Neural progenitor cell (in vitro differentiated cells): ENCODE measurements around the gene SUMO1. TPM values are rescaled to one million over a fixed set of nuclear protein-coding genes. Genes with fewer than 3 reads are reported as not detected.
"Not testable (repeated sequence)": the region's sequence is repeated elsewhere in the genome, so short reads cannot be mapped to it uniquely, and the experiment has no call there.

ENCODE experiments used
- DNase-seq: peaks from one replicate; pipeline ENCODE4 v3.0.0-alpha.2; 2016; ENCODE audit warnings: low spot score
- H2AFZ ChIP-seq: fragments of 200-600 bp; sonication (generic); replicated peaks from 2 replicates; pipeline ENCODE4 v1.6.1; 2016; ENCODE audit warnings: antibody characterized with exemption
- H3F3A ChIP-seq: fragments of 200-600 bp; sonication (generic); 2 replicates; pipeline ENCODE4 v1.6.1; 2016; ENCODE audit warnings: antibody characterized with exemption, low read depth
- H3K27ac ChIP-seq: fragments of 200-600 bp; sonication (generic); 2 replicates; pipeline ENCODE4 v1.5.1; 2016; ENCODE audit warnings: mild to moderate bottlenecking
- H3K27me3 ChIP-seq: fragments of 200-600 bp; sonication (generic); 2 replicates; pipeline ENCODE4 v1.6.1; 2016; ENCODE audit warnings: mild to moderate bottlenecking, moderate library complexity
- H3K36me3 ChIP-seq: fragments of 200-600 bp; sonication (generic); 2 replicates; pipeline ENCODE4 v1.5.1; 2016
- H3K4me1 ChIP-seq: fragments of 200-600 bp; sonication (generic); 2 replicates; pipeline ENCODE4 v1.6.1; 2016; ENCODE audit warnings: mixed run types
- H3K4me2 ChIP-seq: fragments of 200-600 bp; sonication (generic); 2 replicates; pipeline ENCODE4 v1.6.1; 2016
- H3K4me3 ChIP-seq: fragments of 200-600 bp; sonication (generic); 2 replicates; pipeline ENCODE4 v1.5.1; 2016
- H3K79me2 ChIP-seq: fragments of 200-600 bp; sonication (generic); 2 replicates; pipeline ENCODE4 v1.6.1; 2016; ENCODE audit warnings: low read depth
- H3K9ac ChIP-seq: fragments of 200-600 bp; sonication (generic); 2 replicates; pipeline ENCODE4 v1.6.1; 2016
- H3K9me3 ChIP-seq: fragments of 200-600 bp; sonication (generic); 2 replicates; pipeline ENCODE4 v1.5.1; 2016; ENCODE audit warnings: low read depth
- H4K20me1 ChIP-seq: fragments of 200-600 bp; sonication (generic); 2 replicates; pipeline ENCODE4 v1.6.1; 2016; ENCODE audit warnings: low read depth
- H3K27ac Mint-ChIP-seq: 3 replicates; pipeline ENCODE4 v1.8.0; 2021; ENCODE audit warnings: mixed read lengths
- H3K27me3 Mint-ChIP-seq: 2 replicates; pipeline ENCODE4 v1.8.0; 2022; ENCODE audit warnings: low read depth, mild to moderate bottlenecking, inconsistent platforms, moderate library complexity, mixed read lengths; ENCODE audit not compliant: insufficient read depth
- H3K36me3 Mint-ChIP-seq: 3 replicates; pipeline ENCODE4 v1.8.0; 2021; ENCODE audit warnings: mixed read lengths
- H3K4me1 Mint-ChIP-seq: 3 replicates; pipeline ENCODE4 v1.8.0; 2021; ENCODE audit warnings: mixed read lengths
- H3K4me3 Mint-ChIP-seq: 3 replicates; pipeline ENCODE4 v1.8.0; 2021; ENCODE audit warnings: mild to moderate bottlenecking, moderate library complexity, mixed read lengths
- H3K9me3 Mint-ChIP-seq: 3 replicates; pipeline ENCODE4 v1.8.0; 2020; ENCODE audit warnings: mixed read lengths
- EZH2 ChIP-seq: fragments of 200-600 bp; sonication (generic); IDR thresholded peaks from 2 replicates; pipeline ENCODE4 v1.6.1; 2017; ENCODE audit warnings: antibody characterized with exemption, mild to moderate bottlenecking, moderate library complexity
- EZH2phosphoT487 ChIP-seq: fragments of 200-600 bp; sonication (generic); IDR thresholded peaks from 2 replicates; pipeline ENCODE4 v1.6.1; 2017; ENCODE audit warnings: antibody characterized with exemption
- total RNA-seq: library from RNA; depleted of rRNA; stranded (reverse); fragments of >200 nt; gene quantifications from 2 replicates; pipeline ENCODE4 v1.2.3, GENCODE V29; 2015; ENCODE audit warnings: low replicate concordance
- TF ChIP-seq, protein P1 (sequence below): fragments of 200-600 bp; sonication (generic); IDR thresholded peaks from 2 replicates; pipeline ENCODE4 v1.5.1; 2017; ENCODE audit warnings: antibody characterized with exemption, mild to moderate bottlenecking

The SUMO1 gene
- total RNA-seq, 1 donor from 2014 or later, result 409 TPM

DNA sequence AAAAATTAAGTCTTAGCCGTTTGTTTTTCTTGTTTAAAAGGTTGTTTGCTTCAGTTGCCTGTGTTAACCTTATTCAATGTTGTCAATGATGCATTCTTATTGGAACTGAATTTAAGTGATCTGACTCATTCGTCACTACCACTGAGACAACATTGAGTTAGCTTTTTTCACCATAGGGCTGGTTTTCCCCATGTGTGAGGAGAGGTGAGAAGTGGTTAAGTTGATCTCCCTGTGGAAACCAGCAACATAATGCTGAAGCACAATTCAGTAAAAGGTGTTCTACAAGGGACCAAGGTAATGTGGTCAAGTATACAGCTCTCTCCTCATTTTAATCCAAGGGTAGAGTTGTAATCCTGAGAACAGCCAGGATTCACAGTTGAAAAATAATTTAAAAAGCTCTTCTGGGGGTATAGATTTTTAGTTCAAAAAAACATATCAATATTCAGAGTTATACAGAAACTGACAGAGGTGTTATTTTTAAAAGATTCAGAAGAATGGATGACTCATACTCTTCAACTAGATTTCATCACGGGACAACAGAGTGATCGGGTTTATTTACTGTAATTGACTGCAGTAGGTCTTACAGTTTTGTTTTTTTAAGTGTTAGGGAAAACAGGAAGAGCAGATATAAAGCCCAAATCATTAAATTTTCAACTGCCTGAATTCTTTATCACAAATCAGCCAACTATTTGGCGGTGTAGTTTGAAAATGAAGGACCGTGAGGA is 39.8 kb upstream of the SUMO1 start:
- no peaks in the 10 kb centered on the region for H3K4me1 ChIP-seq
- H3K27me3 ChIP-seq, result no peaks in the 10 kb centered on the region
- H3K9me3 ChIP-seq, result no peaks in the 10 kb centered on the region
- Mint-ChIP-seq H3K4me3 (no peak overlapping the region), H3K27me3 (no peaks in the 10 kb centered on the region), H3K4me1 (no peaks in the 10 kb centered on the region), H3K36me3 (peaks cover 13% of the 10 kb centered on the region), H3K27ac (no peak overlapping the region), H3K9me3 (no peaks in the 10 kb centered on the region)
- H3F3A ChIP-seq, result peaks cover 47% of the 10 kb centered on the region
- H3K9ac ChIP-seq, result no peak overlapping the region
- no peak overlapping the region for H3K4me3 ChIP-seq
- H4K20me1 ChIP-seq, result peaks cover 69% of the 10 kb centered on the region
- H3K36me3 ChIP-seq, result peaks cover 32% of the 10 kb centered on the region
- no peak overlapping the region for H3K27ac ChIP-seq
- no peak overlapping the region for H3K4me2 ChIP-seq
- DNase-seq, result no peak
- peaks cover 86% of the 10 kb centered on the region for H3K79me2 ChIP-seq
- TF ChIP-seq, protein P1, sequence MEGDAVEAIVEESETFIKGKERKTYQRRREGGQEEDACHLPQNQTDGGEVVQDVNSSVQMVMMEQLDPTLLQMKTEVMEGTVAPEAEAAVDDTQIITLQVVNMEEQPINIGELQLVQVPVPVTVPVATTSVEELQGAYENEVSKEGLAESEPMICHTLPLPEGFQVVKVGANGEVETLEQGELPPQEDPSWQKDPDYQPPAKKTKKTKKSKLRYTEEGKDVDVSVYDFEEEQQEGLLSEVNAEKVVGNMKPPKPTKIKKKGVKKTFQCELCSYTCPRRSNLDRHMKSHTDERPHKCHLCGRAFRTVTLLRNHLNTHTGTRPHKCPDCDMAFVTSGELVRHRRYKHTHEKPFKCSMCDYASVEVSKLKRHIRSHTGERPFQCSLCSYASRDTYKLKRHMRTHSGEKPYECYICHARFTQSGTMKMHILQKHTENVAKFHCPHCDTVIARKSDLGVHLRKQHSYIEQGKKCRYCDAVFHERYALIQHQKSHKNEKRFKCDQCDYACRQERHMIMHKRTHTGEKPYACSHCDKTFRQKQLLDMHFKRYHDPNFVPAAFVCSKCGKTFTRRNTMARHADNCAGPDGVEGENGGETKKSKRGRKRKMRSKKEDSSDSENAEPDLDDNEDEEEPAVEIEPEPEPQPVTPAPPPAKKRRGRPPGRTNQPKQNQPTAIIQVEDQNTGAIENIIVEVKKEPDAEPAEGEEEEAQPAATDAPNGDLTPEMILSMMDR, result no peak
- TF ChIP-seq EZH2phosphoT487 (no peak), EZH2 (no peak)
- H2AFZ ChIP-seq, result no peak overlapping the region

GRCh38 chr2:202276078-202276720 is 37.8 kb upstream of the SUMO1 start:
- H3K36me3 Mint-ChIP-seq, result not testable (repeated sequence)

DNA sequence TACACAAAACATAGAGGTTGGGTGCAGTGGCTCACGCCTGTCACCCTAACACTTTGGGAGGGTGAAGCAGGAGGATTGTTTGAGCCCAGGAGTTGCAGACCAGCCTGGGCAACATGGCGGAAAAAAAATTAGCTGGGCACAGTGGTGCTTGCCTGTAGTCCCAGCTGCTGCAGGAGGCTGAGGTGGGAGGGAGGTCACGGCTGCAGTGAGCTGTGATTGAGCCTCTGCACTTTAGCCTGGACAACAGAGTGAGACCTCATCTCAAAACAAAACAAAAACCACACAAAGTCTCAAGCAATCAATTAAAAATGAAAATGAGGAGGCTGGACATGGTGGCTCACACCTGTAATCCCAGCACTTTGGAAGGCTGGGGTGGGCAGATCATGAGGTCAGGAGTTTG is 32.1 kb upstream of the SUMO1 start:
- H4K20me1 ChIP-seq, result peaks cover 93% of the 10 kb centered on the region
- H3K4me1 ChIP-seq, result peaks cover 4% of the 10 kb centered on the region
- no peak overlapping the region for H3K9ac ChIP-seq
- H3K9me3 Mint-ChIP-seq, result no peaks in the 10 kb centered on the region
- no peak overlapping the region for H3K4me3 ChIP-seq
- H3K36me3 ChIP-seq, result peaks cover 8% of the 10 kb centered on the region
- H3K36me3 Mint-ChIP-seq, result no peaks in the 10 kb centered on the region
- TF ChIP-seq, protein P1, result no peak
- no peak for TF ChIP-seq EZH2
- no peak for TF ChIP-seq EZH2phosphoT487
- no peak overlapping the region for H3K4me2 ChIP-seq
- H3K4me1 Mint-ChIP-seq, result peaks cover 9% of the 10 kb centered on the region
- H3K27ac ChIP-seq, result no peak overlapping the region
- H3K27ac Mint-ChIP-seq, result no peak overlapping the region
- H3K9me3 ChIP-seq, result no peaks in the 10 kb centered on the region
- peaks cover 100% of the 10 kb centered on the region for H3K79me2 ChIP-seq
- no peak overlapping the region for H2AFZ ChIP-seq
- H3K4me3 Mint-ChIP-seq, result peak overlapping the region; percentile 66
- no peaks in the 10 kb centered on the region for H3K27me3 ChIP-seq
- H3K27me3 Mint-ChIP-seq, result no peaks in the 10 kb centered on the region
- no peak for DNase-seq
- peaks cover 34% of the 10 kb centered on the region for H3F3A ChIP-seq

More at GRCh38 chr2:202276078-202276720, 37.8 kb upstream of the SUMO1 start:
- not testable (repeated sequence) for H3K4me2 ChIP-seq, H2AFZ ChIP-seq, H3K4me1 Mint-ChIP-seq, H3K4me1 ChIP-seq, H3K27ac ChIP-seq, H3K9ac ChIP-seq, DNase-seq, H3K4me3 Mint-ChIP-seq, H3K9me3 ChIP-seq, H3K9me3 Mint-ChIP-seq, H3K27me3 Mint-ChIP-seq, H3K27me3 ChIP-seq, H3K4me3 ChIP-seq, H3K27ac Mint-ChIP-seq
- H3K36me3 ChIP-seq, result peaks cover 17% of the 10 kb centered on the region
- peaks cover 47% of the 10 kb centered on the region for H3F3A ChIP-seq
- H3K79me2 ChIP-seq, result peaks cover 98% of the 10 kb centered on the region
- peaks cover 87% of the 10 kb centered on the region for H4K20me1 ChIP-seq

DNA sequence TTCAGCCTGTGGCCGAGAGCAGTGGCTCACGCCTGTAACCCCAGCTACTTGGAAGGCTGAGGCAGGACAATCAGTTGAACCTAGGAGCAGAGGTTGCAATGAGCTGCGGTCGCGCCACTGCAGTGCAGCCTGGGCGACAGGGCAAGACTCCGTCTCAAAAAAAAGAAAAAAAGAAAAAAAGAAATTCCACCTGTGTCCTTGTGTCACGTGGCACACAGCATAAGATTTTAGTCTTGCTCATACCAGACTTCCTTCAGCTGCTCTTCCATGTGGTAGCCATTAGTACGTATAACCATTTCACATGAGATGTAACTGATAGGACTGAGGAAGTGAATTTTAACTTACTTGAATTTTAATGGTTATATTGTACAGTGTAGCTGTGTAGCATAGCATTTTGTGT is 31.2 kb upstream of the SUMO1 start:
- no peak overlapping the region for H3K27ac ChIP-seq
- peaks cover 91% of the 10 kb centered on the region for H3K79me2 ChIP-seq
- H3K9ac ChIP-seq, result no peak overlapping the region
- H3K36me3 Mint-ChIP-seq, result no peaks in the 10 kb centered on the region
- no peak overlapping the region for H3K27ac Mint-ChIP-seq
- peaks cover 25% of the 10 kb centered on the region for H3F3A ChIP-seq
- peaks cover 4% of the 10 kb centered on the region for H3K4me1 ChIP-seq
- no peak overlapping the region for H3K4me3 Mint-ChIP-seq
- H4K20me1 ChIP-seq, result peaks cover 84% of the 10 kb centered on the region
- H3K9me3 Mint-ChIP-seq, result no peaks in the 10 kb centered on the region
- no peaks in the 10 kb centered on the region for H3K9me3 ChIP-seq
- peaks cover under 1% of the 10 kb centered on the region for H3K27me3 Mint-ChIP-seq
- no peak overlapping the region for H3K4me2 ChIP-seq
- peaks cover 10% of the 10 kb centered on the region for H3K4me1 Mint-ChIP-seq
- no peak for DNase-seq
- H3K27me3 ChIP-seq, result no peaks in the 10 kb centered on the region
- TF ChIP-seq, protein P1, result no peak
- no peak overlapping the region for H3K4me3 ChIP-seq
- no peaks in the 10 kb centered on the region for H3K36me3 ChIP-seq
- H2AFZ ChIP-seq, result no peak overlapping the region
